Ramos (cell line): ENCODE data around the gene ALG10.
"Not testable (repeated sequence)": the region's sequence is repeated elsewhere in the genome, so short reads cannot be mapped to it uniquely, and the experiment has no call there.

Experiments used
- in situ Hi-C: fragments of 300-500 bp; cut with MboI; formaldehyde crosslinking; loops from one replicate; pipeline ENCODE4 v1.14.3; 2022; ENCODE audit warnings: low sequenced_read_pairs; ENCODE audit not compliant: unreplicated experiment

Gene ALG10, protein sequence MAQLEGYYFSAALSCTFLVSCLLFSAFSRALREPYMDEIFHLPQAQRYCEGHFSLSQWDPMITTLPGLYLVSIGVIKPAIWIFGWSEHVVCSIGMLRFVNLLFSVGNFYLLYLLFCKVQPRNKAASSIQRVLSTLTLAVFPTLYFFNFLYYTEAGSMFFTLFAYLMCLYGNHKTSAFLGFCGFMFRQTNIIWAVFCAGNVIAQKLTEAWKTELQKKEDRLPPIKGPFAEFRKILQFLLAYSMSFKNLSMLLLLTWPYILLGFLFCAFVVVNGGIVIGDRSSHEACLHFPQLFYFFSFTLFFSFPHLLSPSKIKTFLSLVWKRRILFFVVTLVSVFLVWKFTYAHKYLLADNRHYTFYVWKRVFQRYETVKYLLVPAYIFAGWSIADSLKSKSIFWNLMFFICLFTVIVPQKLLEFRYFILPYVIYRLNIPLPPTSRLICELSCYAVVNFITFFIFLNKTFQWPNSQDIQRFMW

DNA sequence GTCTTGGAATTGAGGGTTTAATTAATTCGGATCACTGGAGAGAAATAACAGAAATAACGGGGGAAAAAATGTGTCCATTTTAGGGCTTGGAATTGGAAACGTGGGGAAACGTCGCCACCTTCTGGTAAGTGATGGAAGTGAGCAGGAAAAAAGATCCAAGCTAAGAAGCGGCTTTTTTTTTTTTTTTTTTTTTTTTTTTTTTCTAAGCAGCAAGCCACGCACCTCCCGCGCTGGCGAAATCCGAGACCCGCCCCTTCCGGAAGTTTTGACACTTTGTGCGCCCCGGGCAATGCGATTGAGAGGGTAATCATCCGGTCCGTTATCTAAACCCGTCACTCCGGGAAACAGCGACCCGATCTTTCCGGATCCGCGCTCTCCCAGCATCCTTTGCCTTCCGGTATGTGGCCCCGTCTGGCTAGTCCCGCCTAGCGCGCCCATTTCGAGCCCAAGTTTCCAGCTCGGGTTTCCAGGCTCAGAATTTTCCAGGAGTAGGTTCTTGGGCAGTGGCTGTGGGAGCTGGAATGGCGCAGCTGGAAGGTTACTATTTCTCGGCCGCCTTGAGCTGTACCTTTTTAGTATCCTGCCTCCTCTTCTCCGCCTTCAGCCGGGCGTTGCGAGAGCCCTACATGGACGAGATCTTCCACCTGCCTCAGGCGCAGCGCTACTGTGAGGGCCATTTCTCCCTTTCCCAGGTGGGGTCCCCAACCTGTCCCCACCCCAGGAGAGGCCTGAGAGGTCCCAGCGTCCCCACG, at the start of gene ALG10:
ALG10 (plus strand) TSS at position 418 of the 752 bp plus-strand sequence; CDS start at position 522, 104 bp downstream.
- in situ Hi-C loops, result loop anchor here (5.0 to 25.0 kb wide), 2 partner anchors 1265 to 1660 kb away; partner anchors contain the start of gene YARS2

DNA sequence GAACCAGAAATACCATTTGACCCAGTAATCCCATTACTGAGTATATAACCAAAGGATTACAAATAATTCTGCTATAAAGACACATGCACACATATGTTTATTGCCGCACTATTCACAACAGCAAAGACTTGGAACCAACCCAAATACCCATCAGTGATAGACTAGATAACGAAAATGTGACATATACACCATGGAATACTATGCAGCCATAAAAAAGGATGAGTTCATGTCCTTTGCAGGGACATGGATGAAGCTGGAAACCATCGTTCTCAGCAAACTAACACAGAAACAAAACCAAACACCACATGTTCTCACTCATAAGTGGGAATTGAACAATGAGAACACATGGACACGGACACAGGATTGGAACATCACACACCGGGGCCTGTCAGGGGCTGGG, 49.4 kb upstream of the ALG10 start:
- in situ Hi-C loops, result not testable (repeated sequence)

DNA sequence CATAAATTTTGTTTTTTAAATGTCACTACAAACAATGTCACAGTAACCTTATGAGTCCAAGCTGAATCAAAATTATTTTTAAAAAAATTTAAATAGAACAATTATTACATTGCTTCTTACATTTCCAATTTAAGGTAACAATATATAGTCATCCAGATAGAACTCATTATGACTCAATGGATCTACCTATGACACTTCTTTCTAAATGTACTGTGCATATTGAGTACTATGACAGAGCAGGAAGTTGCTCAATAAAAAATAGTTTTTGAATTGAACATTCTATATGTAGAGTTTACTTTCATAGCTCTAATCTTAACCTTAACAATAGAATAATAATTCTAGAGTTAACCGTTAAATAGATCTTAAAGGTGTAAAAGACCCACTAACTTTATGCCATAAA, 44.4 kb upstream of the ALG10 start:
- in situ Hi-C loops, result no loop called here

DNA sequence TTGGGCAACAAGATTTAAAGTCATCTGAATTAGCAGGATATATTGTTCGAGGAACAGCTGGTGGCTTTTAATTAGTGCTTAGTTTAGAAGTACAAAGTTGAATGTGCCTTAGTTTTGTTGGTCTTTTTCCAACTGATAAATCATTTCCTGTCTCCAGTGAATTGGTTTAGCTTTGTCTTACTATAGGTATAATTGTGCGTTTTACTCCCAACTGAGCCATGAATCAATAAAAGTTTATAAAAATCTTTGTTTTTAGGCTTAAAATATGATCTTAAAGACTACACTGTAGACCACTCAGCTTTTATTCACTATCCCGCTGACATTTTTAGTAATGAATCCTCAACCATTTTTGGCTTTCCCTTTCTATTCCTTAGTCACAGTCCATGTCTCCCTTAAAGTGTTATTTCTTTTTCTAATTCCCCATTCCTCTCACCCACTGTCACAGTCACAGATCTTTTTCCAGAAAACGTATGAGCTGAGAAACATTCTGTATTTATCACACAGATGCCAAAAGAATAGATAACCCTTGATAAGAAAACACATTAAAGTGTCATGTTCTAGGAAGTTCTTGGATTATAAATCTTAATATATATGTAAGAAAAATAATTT, 34.0 kb upstream of the ALG10 start:
- in situ Hi-C loops, result no loop called here

DNA sequence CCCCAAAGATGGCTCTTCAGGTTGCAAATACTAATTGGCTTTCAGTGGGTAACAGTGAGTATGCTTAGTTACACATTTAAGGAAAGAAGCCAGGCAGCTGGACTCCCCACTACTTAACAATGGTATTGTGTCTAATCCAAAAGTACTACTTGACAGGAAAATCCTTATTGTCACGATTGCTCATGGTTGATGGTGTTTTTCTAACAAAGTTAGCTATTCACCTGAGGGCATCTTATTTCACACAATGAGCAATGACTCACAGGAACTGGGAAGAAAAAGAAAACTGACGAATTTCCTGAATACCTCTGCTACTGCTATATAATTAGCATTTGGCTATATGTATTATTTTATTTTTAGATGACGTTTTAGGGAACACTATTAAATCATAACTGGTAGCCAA, 33.4 kb upstream of the ALG10 start:
- in situ Hi-C loops, result no loop called here

DNA sequence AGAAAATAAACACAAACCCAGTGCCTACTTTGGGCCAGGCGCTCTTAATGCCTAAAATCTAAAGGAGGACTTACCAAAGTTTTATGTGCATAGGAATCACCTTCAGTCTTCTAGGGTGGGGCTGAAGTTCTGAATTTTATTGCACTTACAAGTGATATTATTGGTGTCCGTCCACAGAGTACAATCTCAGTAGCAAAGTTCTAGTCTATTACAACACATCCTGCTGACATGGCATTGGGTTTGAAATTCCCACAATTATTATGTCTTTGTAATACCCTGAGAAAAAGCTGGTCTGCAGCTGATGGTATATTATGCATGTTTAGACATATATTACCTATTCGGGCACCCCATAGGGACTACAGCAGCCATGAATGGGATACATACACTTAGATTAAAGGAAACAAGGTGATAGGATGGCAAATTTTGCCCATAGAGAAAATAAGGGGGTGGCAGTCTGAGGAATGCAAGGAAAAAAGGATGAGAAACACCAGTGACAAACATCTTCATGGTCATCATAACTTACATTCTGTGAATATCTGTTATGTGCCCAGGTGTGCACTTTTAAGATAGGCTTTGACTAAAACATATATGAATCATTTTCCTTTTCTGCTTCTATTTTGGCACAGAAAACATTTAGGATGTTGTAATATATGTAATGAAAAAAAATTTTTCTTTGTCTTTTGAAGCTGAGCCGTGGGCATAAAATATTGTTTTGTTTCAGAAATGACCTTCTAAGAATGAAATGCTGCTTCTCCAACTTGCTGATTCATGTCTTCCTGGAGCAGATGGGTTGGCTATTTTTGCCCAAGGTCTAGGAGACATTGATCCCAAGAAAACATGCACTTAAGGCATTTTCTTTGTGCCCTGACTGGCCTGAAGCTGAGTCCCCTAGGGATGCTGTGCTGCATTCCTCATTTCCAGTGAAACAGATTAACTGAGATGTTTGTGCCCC, 27.2 kb upstream of the ALG10 start:
- in situ Hi-C loops, result no loop called here

DNA sequence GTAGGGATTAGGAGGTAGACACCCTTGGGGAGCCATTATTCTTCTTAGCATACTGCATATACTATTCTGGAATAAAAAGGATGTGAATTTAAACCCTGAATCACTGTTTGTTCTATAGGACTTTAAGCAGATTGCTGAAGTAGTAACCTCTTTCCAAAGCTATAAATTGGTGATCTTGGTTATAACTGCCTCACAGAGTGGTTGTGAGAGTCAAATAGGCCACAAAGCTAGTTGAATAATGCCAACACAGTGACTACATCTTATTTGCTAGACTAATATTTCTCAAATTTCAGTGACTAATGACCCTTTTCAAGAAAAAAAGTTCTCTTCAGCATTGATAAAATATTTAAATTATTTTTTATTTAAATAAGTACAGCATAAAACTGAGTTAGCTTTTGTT, 13.5 kb upstream of the ALG10 start:
- in situ Hi-C loops, result loop anchor here (25.0 kb wide), 1 partner anchor 1647 kb away; no protein-coding TSS in a partner anchor

DNA sequence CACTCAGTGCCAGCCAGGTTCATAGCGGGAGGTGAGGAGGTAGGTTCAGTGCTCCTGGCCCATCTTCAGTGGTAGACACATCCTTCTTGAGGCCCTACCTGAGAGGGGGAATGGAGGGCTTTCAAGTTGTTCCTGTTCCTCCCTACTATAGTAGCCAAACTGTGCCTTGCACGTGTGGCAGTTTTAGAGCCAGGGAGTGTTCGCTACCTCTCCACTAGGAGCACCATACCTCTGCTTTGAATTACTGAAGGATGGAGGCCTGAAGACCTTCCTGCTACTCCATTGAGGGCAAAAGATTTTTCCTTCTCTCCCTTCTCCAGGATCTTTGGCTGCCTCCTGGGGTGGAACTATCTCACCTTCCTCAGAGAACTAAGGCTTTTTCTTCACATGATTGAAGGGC, 5.9 kb upstream of the ALG10 start:
- in situ Hi-C loops, result loop anchor here (25.0 kb wide), 1 partner anchor 1654 kb away; no protein-coding TSS in a partner anchor

DNA sequence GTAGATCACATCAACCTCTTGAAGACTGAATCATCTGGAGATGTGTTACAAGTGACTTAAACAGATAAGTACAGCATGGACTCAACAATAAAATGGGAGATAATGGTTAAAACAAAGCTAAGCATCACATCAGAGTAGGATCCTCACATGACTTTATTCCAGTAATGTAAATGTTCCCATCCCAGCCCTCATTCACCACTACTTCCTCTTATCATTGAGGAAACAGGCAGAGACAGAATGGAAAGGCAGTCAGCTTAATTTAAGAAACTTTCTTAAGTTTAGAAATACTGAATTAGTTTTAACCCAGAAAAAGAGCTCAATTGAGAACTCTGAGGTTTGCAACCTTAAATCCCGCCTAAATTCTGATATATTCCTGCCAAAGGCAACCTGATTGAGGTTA, 1.2 kb upstream of the ALG10 start:
- in situ Hi-C loops, result loop anchor here (5.0 to 25.0 kb wide), 2 partner anchors 1264 to 1659 kb away; partner anchors contain the start of gene YARS2

DNA sequence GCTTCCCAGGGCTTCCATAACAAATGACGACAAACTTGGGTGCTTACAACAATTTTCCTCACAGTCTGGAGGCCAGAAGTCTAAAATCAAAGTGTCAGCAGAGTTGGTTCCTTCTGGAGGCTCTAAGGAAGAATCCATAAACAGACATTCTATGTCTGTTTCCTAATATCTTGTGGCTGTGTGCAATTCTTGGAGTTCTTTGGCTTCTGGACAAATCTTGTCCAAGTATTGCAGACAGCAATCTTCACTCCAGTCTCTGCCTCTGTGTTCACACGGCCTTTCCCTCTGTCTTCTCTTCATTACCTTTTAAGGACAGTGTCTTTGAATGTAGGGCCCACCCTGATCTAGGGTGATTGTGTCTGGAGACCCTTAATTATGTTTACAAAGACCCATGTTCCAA, 5.4 kb downstream of the ALG10 start:
- in situ Hi-C loops, result not testable (repeated sequence)

DNA sequence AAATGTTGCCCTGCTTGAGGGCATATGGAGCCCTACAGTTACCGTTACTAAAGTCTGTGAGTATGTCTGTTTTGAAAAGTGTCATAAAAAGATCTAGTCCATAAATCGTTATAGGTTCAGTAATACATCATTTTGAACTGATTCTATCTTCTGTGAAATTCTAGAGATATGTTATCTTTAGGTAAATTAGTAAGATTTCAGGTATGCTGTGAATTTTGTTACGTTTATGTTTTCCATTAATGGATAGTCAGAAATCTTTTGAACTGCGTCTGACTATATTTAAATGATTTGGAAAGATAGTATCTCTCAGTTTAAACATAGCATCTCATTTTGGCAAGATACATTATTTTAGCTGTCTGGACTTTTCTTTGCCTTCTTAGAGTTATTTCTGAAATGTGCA, 8.3 kb downstream of the ALG10 start:
- in situ Hi-C loops, result no loop called here

DNA sequence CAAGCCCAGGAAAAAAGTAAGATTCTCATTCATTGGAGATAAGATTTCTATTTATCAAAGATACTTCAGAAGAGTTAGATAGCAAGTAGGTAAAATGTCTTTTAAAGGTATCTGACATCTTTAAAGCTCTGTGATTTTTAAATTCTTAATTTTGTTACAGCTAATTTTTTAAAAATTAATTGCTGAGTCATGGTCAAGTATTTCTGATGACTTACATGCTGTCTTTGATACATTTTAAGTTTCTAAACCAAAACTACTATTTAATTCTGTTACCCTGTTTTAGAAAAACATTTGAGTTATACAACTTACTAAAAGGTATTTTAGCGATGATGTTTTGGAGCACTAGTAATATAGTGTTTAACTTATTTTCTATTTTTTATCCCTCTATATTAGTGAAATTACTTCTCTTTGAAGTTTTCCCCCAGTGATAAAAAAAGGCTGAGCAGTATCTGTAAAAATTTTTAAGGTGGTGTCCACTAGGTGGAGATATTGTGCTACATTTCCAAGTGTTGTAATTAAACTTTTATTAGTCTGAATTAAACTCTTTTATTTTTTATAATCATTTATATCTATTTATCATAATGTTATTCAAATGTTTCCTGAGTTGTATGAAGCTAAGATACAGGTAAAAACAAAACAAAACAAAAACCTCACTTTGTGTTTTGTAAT, 11.5 kb downstream of the ALG10 start:
- in situ Hi-C loops, result no loop called here

DNA sequence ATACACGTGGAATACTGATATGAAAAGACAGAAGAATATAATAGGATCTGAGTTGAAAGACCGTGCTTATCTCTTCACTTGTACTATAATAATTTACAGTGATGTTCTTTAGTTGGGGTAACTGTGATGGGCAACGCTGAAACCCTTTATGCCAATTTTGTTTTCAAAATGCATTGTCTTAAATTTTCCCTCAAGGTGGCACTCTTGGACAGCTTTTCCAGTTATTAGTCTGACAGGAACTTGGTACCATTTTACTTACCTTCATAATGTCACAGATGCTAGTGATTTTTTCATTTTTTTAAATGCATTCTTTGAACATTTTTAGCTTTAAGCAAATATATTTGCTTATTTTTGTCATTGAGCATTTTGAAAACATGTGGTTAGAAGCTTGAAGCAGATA, 16.1 kb downstream of the ALG10 start:
- in situ Hi-C loops, result not testable (repeated sequence)

DNA sequence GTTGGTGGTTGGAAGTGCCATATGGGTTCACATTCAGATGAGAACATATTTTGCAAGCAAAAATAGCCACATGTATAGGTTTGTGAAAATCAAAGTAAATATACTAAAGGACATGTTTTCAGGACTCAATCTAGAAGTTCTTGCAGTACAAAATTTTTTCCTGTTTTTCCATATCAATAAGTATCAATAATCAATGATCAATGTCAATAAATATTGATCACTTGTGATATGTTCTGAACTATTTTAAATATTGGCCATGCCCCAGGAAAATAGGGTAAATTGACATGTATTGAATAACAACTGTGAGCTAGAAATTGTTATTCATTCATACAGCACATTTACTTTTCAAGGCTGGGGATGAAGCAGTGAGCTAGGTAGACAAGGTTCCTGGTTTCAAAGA, 24.3 kb downstream of the ALG10 start:
- in situ Hi-C loops, result no loop called here

DNA sequence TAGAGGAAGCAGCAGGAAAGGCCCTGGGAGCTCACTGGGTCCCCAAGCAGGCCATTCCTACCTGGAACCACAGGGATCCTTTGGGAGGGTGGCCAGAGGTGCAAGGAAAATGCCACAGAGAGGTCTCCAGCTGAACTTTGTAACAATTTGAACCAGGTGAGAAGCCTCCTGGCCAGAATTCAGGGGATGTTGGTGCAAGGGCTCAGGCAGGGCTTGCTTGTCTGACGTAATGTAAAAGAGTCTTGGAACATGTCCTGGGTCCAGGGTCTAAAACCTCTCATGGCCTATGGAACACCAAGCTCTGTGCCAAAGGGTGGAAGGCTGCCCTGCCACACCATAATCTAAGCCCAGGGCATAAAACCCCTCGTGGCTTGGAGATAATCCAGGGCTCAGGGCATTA, 25.6 kb downstream of the ALG10 start:
- in situ Hi-C loops, result not testable (repeated sequence)

DNA sequence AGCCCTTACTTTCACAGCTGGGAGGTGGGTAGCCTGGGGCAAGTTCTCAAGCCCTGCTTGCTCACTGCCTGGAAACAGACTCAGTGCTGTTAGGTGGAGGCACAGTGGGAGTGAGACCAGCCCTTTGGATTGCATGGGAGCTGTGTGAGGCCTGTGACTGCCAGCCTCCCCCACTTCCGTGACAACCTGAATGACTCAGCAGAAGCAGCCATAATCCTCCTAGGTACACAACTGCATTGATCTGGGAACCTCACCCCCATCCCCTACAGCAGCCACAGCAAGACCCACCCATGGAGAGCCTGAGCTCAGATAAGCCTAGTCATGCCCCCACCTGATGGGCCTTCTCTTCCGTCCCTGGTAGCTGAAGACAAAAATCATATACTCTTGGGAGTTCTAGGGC, 26.4 kb downstream of the ALG10 start:
- in situ Hi-C loops, result no loop called here

DNA sequence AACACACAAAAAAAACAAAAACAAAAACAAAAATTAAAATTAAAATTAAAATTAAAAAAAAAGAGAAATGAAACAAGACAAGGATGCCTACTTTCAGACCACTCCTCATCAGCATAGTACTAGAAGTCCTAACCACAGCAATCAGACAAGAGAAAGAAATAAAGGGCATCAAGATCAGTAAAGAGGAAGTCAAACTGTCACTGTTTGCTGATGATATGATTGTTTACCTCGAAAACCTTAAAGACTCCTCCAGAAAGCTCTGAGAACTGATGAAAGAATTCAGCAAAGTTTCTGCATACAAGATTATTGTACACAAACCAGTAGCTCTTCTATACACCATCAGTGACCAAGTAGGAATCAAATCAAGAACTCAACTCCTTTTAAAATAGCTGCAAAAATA, 29.2 kb downstream of the ALG10 start:
- in situ Hi-C loops, result no loop called here

DNA sequence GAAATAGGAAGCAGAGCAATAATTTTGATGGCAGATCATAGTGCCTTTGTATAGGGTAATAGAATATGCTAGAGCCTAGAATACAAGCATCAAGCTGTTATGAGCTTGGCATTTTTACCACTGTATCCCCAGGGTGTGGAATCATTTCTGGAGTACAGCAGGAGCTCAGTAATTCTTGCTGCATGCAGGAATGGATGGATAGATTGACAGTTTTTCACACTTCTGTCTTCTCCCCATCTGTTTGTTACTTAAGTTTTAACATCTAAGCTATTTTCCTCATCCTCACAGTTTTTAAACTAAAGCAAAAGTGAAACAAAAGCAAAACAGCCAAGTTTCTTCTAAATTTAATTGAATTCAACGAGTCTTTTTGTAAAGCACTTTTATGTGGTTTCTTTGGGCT, 32.6 kb downstream of the ALG10 start:
- in situ Hi-C loops, result no loop called here
